Neural progenitor cell (in vitro differentiated cells): ENCODE measurements around the gene TRIM41. TPM values are rescaled to one million over a fixed set of nuclear protein-coding genes. Genes with fewer than 3 reads are reported as not detected.

Experiments
- DNase-seq: peaks from one replicate; pipeline ENCODE4 v3.0.0-alpha.2; 2016; ENCODE audit warnings: low spot score
- H2AFZ ChIP-seq: fragments of 200-600 bp; sonication (generic); replicated peaks from 2 replicates; pipeline ENCODE4 v1.6.1; 2016; ENCODE audit warnings: antibody characterized with exemption
- H3F3A ChIP-seq: fragments of 200-600 bp; sonication (generic); 2 replicates; pipeline ENCODE4 v1.6.1; 2016; ENCODE audit warnings: antibody characterized with exemption, low read depth
- H3K27ac ChIP-seq: fragments of 200-600 bp; sonication (generic); 2 replicates; pipeline ENCODE4 v1.5.1; 2016; ENCODE audit warnings: mild to moderate bottlenecking
- H3K27me3 ChIP-seq: fragments of 200-600 bp; sonication (generic); 2 replicates; pipeline ENCODE4 v1.6.1; 2016; ENCODE audit warnings: mild to moderate bottlenecking, moderate library complexity
- H3K36me3 ChIP-seq: fragments of 200-600 bp; sonication (generic); 2 replicates; pipeline ENCODE4 v1.5.1; 2016
- H3K4me1 ChIP-seq: fragments of 200-600 bp; sonication (generic); 2 replicates; pipeline ENCODE4 v1.6.1; 2016; ENCODE audit warnings: mixed run types
- H3K4me2 ChIP-seq: fragments of 200-600 bp; sonication (generic); 2 replicates; pipeline ENCODE4 v1.6.1; 2016
- H3K4me3 ChIP-seq: fragments of 200-600 bp; sonication (generic); 2 replicates; pipeline ENCODE4 v1.5.1; 2016
- H3K79me2 ChIP-seq: fragments of 200-600 bp; sonication (generic); 2 replicates; pipeline ENCODE4 v1.6.1; 2016; ENCODE audit warnings: low read depth
- H3K9ac ChIP-seq: fragments of 200-600 bp; sonication (generic); 2 replicates; pipeline ENCODE4 v1.6.1; 2016
- H3K9me3 ChIP-seq: fragments of 200-600 bp; sonication (generic); 2 replicates; pipeline ENCODE4 v1.5.1; 2016; ENCODE audit warnings: low read depth
- H4K20me1 ChIP-seq: fragments of 200-600 bp; sonication (generic); 2 replicates; pipeline ENCODE4 v1.6.1; 2016; ENCODE audit warnings: low read depth
- H3K27ac Mint-ChIP-seq: 3 replicates; pipeline ENCODE4 v1.8.0; 2021; ENCODE audit warnings: mixed read lengths
- H3K27me3 Mint-ChIP-seq: 2 replicates; pipeline ENCODE4 v1.8.0; 2022; ENCODE audit warnings: low read depth, mild to moderate bottlenecking, inconsistent platforms, moderate library complexity, mixed read lengths; ENCODE audit not compliant: insufficient read depth
- H3K36me3 Mint-ChIP-seq: 3 replicates; pipeline ENCODE4 v1.8.0; 2021; ENCODE audit warnings: mixed read lengths
- H3K4me1 Mint-ChIP-seq: 3 replicates; pipeline ENCODE4 v1.8.0; 2021; ENCODE audit warnings: mixed read lengths
- H3K4me3 Mint-ChIP-seq: 3 replicates; pipeline ENCODE4 v1.8.0; 2021; ENCODE audit warnings: mild to moderate bottlenecking, moderate library complexity, mixed read lengths
- H3K9me3 Mint-ChIP-seq: 3 replicates; pipeline ENCODE4 v1.8.0; 2020; ENCODE audit warnings: mixed read lengths
- CTCF ChIP-seq: fragments of 200-600 bp; sonication (generic); IDR thresholded peaks from 2 replicates; pipeline ENCODE4 v1.5.1; 2017; ENCODE audit warnings: antibody characterized with exemption, mild to moderate bottlenecking
- EZH2 ChIP-seq: fragments of 200-600 bp; sonication (generic); IDR thresholded peaks from 2 replicates; pipeline ENCODE4 v1.6.1; 2017; ENCODE audit warnings: antibody characterized with exemption, mild to moderate bottlenecking, moderate library complexity
- EZH2phosphoT487 ChIP-seq: fragments of 200-600 bp; sonication (generic); IDR thresholded peaks from 2 replicates; pipeline ENCODE4 v1.6.1; 2017; ENCODE audit warnings: antibody characterized with exemption
- total RNA-seq: library from RNA; depleted of rRNA; stranded (reverse); fragments of >200 nt; gene quantifications from 2 replicates; pipeline ENCODE4 v1.2.3, GENCODE V29; 2015; ENCODE audit warnings: low replicate concordance

The TRIM41 gene
- total RNA-seq, 1 donor from 2014 or later = 8.1 TPM

- H3F3A ChIP-seq = peaks cover 53% of the 10 kb centered on the region
- H3K27ac ChIP-seq = no peak overlapping the region
- no peaks in the 10 kb centered on the region for H3K9me3 ChIP-seq
- no peaks in the 10 kb centered on the region for H3K9me3 Mint-ChIP-seq
- H3K4me1 Mint-ChIP-seq = peaks cover 49% of the 10 kb centered on the region
- no peaks in the 10 kb centered on the region for H3K27me3 ChIP-seq
- peaks cover 22% of the 10 kb centered on the region for H3K4me1 ChIP-seq
- peak overlapping the region; percentile 67 for H3K4me3 ChIP-seq
- peaks cover 90% of the 10 kb centered on the region for H3K79me2 ChIP-seq
- TF ChIP-seq EZH2 (no peak), CTCF (no peak), EZH2phosphoT487 (no peak)
- H2AFZ ChIP-seq = peak overlapping the region; percentile 27
- H3K9ac ChIP-seq = peak overlapping the region; percentile 66
- peak overlapping the region; percentile 99 for H3K4me3 Mint-ChIP-seq
- peak overlapping the region; percentile 90 for H3K27ac Mint-ChIP-seq
- H3K36me3 ChIP-seq = peaks cover 7% of the 10 kb centered on the region
- peak; percentile 20 for DNase-seq
- peak overlapping the region; percentile 79 for H3K4me2 ChIP-seq
- peaks cover 23% of the 10 kb centered on the region for H3K36me3 Mint-ChIP-seq
- peaks cover 8% of the 10 kb centered on the region for H3K27me3 Mint-ChIP-seq
- peaks cover 59% of the 10 kb centered on the region for H4K20me1 ChIP-seq
Observed at GRCh38 chr5:181245427-181246275, 22.6 kb downstream of the TRIM41 start.

- Histone ChIP-seq H2AFZ (peak overlapping the region; percentile 29), H3K4me1 (peaks cover 19% of the 10 kb centered on the region), H3K4me3 (peak overlapping the region; percentile 67), H3K27ac (peak overlapping the region; percentile 70), H4K20me1 (peaks cover 59% of the 10 kb centered on the region), H3K79me2 (peaks cover 90% of the 10 kb centered on the region), H3K4me2 (peak overlapping the region; percentile 79), H3F3A (peaks cover 45% of the 10 kb centered on the region), H3K27me3 (no peaks in the 10 kb centered on the region), H3K9me3 (no peaks in the 10 kb centered on the region), H3K36me3 (peaks cover 5% of the 10 kb centered on the region), H3K9ac (peak overlapping the region; percentile 86)
- peak; percentile 84 for DNase-seq
- Mint-ChIP-seq H3K27me3 (peaks cover 6% of the 10 kb centered on the region), H3K4me1 (peaks cover 50% of the 10 kb centered on the region), H3K4me3 (peak overlapping the region; percentile 99), H3K27ac (peak overlapping the region; percentile 90), H3K9me3 (no peaks in the 10 kb centered on the region), H3K36me3 (peaks cover 23% of the 10 kb centered on the region)
- no peak for TF ChIP-seq EZH2
- no peak for TF ChIP-seq CTCF
- TF ChIP-seq EZH2phosphoT487 = no peak
Observed at GRCh38 chr5:181246276-181247049, 23.4 kb downstream of the TRIM41 start.

- Histone ChIP-seq H3K9me3 (no peaks in the 10 kb centered on the region), H3K79me2 (peaks cover 90% of the 10 kb centered on the region), H4K20me1 (peaks cover 59% of the 10 kb centered on the region), H3K4me2 (peak overlapping the region; percentile 79), H3K9ac (peak overlapping the region; percentile 65), H3F3A (peaks cover 27% of the 10 kb centered on the region), H3K4me1 (peaks cover 9% of the 10 kb centered on the region), H3K27ac (no peak overlapping the region), H2AFZ (no peak overlapping the region), H3K27me3 (no peaks in the 10 kb centered on the region), H3K36me3 (no peaks in the 10 kb centered on the region), H3K4me3 (peak overlapping the region; percentile 67)
- DNase-seq = no peak
- Mint-ChIP-seq H3K27me3 (peaks cover 6% of the 10 kb centered on the region), H3K9me3 (no peaks in the 10 kb centered on the region), H3K36me3 (peaks cover 12% of the 10 kb centered on the region), H3K4me3 (peak overlapping the region; percentile 99), H3K4me1 (peaks cover 37% of the 10 kb centered on the region), H3K27ac (peak overlapping the region; percentile 65)
- TF ChIP-seq EZH2phosphoT487 (no peak), EZH2 (no peak), CTCF (no peak)
Observed at GRCh38 chr5:181248277-181248676, 25.2 kb downstream of the TRIM41 start.
